Measurements from ENCODE around the gene RGS1. TPM values are rescaled to one million over a fixed set of nuclear protein-coding genes. Genes with fewer than 3 reads are reported as not detected.

The RGS1 gene
- polyA plus RNA-seq, 1 donor: 1.8 TPM

GRCh38 chr1:192581131-192581927 lies 5.8 kb downstream of the RGS1 start:
- DNase-seq (ENCODE audit: low read depth): no peak

GRCh38 chr1:192584866-192585265 lies 9.3 kb downstream of the RGS1 start:
- no peak for DNase-seq (ENCODE audit: low read depth)

- no peak for DNase-seq (ENCODE audit: low read depth)
These were observed 12.1 kb downstream of the RGS1 start for GRCh38 chr1:192587386-192588266.

GRCh38 chr1:192588546-192588945 lies 13.0 kb downstream of the RGS1 start:
- DNase-seq (ENCODE audit: low read depth): no peak

GRCh38 chr1:192589813-192590212 lies 14.2 kb downstream of the RGS1 start:
- DNase-seq (ENCODE audit: low read depth): no peak

GRCh38 chr1:192592517-192592916 lies 16.9 kb downstream of the RGS1 start:
- DNase-seq (ENCODE audit: low read depth): no peak

GRCh38 chr1:192592981-192593708 lies 17.6 kb downstream of the RGS1 start:
- DNase-seq (ENCODE audit: low read depth): no peak

GRCh38 chr1:192595299-192595698 lies 19.7 kb downstream of the RGS1 start:
- DNase-seq (ENCODE audit: low read depth): no peak

GRCh38 chr1:192598589-192598988 lies 23.0 kb downstream of the RGS1 start:
- DNase-seq (ENCODE audit: low read depth): no peak

- DNase-seq (ENCODE audit: low read depth): no peak
These were observed 24.7 kb downstream of the RGS1 start for GRCh38 chr1:192600275-192600674.

GRCh38 chr1:192601143-192601542 lies 25.6 kb downstream of the RGS1 start:
- DNase-seq (ENCODE audit: low read depth): no peak

GRCh38 chr1:192601567-192601966 lies 26.0 kb downstream of the RGS1 start:
- DNase-seq (ENCODE audit: low read depth): no peak

- no peak for DNase-seq (ENCODE audit: low read depth)
These were observed 27.2 kb downstream of the RGS1 start for GRCh38 chr1:192602757-192603156.

- no peak for DNase-seq (ENCODE audit: low read depth)
These were observed 27.7 kb downstream of the RGS1 start for GRCh38 chr1:192603218-192603787.

GRCh38 chr1:192604979-192605620 lies 29.5 kb downstream of the RGS1 start:
- DNase-seq (ENCODE audit: low read depth): no peak

- DNase-seq (ENCODE audit: low read depth): no peak
These were observed 33.1 kb downstream of the RGS1 start for GRCh38 chr1:192608671-192609070.

GRCh38 chr1:192609110-192610079 lies 33.8 kb downstream of the RGS1 start:
- no peak for DNase-seq (ENCODE audit: low read depth)

GRCh38 chr1:192610112-192610889 lies 34.7 kb downstream of the RGS1 start:
- DNase-seq (ENCODE audit: low read depth): no peak

- DNase-seq (ENCODE audit: low read depth): no peak
These were observed 39.5 kb downstream of the RGS1 start for GRCh38 chr1:192615055-192615454.

Data from forelimb muscle (tissue), 1 donor.